ENCODE data around the gene TRMO. TPM values are rescaled to one million over a fixed set of nuclear protein-coding genes. Genes with fewer than 3 reads are reported as not detected.
A peak's percentile ranks its signal among the peaks of the same experiment; 100 is the strongest.

Gene TRMO
- total RNA-seq, 2 donors from 2014 or later: 14.5 to 17.1 TPM

DNA sequence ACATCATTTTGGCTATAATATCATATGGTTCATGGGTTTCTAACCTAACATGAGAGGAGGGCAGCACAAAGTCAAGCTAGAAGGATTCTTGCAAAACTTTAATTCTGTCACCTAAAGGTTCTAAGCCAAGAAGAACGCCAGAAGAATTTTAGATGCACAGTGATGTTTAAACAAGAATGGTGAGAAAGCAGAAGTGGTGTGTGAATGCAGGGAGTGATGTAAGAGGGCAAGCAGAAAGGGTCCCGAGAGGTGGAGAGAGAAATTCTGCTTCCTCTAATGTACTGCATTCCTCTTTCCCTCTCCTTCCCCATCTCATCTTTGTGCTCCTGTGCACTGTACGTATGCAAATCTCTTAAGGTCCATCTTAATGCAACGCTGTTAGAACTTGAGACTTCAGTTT lies 2.1 kb upstream of the TRMO start:
- intact Hi-C loops (cut with DNase I): loop anchor here (10.0 kb wide), 1 partner anchor 340 kb away; no protein-coding TSS in a partner anchor
- peaks cover 34% of the 10 kb centered on the region for H3K4me1 ChIP-seq
- no peak overlapping the region for H3K27ac ChIP-seq
- H3K36me3 ChIP-seq (replicated peaks in 1 of 2; ENCODE audit: insufficient read depth in 1 of 2, low read depth in 2 of 2): no peaks in the 10 kb centered on the region
- no peak overlapping the region for H3K4me3 ChIP-seq
- no peaks in the 10 kb centered on the region for H3K9me3 ChIP-seq
- DNase-seq (no peak), ATAC-seq (no peak)
- WGBS, 2 donors: 30 to 34% methylated on average over 4 of the region's 4 CpGs
- TF ChIP-seq, protein P1, sequence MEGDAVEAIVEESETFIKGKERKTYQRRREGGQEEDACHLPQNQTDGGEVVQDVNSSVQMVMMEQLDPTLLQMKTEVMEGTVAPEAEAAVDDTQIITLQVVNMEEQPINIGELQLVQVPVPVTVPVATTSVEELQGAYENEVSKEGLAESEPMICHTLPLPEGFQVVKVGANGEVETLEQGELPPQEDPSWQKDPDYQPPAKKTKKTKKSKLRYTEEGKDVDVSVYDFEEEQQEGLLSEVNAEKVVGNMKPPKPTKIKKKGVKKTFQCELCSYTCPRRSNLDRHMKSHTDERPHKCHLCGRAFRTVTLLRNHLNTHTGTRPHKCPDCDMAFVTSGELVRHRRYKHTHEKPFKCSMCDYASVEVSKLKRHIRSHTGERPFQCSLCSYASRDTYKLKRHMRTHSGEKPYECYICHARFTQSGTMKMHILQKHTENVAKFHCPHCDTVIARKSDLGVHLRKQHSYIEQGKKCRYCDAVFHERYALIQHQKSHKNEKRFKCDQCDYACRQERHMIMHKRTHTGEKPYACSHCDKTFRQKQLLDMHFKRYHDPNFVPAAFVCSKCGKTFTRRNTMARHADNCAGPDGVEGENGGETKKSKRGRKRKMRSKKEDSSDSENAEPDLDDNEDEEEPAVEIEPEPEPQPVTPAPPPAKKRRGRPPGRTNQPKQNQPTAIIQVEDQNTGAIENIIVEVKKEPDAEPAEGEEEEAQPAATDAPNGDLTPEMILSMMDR (IDR thresholded peaks at IDR 0.05): no peak
- TF ChIP-seq POLR2A (IDR thresholded peaks at IDR 0.05): no peak
- peaks cover 0 to 4% of the 10 kb centered on the region in 2 donors for H3K27me3 ChIP-seq

GRCh38 chr9:97923529-97924108 lies 1.3 kb upstream of the TRMO start:
- intact Hi-C loops (cut with DNase I): loop anchor here (10.0 kb wide), 1 partner anchor 341 kb away; no protein-coding TSS in a partner anchor
- no peak for TF ChIP-seq POLR2A (IDR thresholded peaks at IDR 0.05)
- TF ChIP-seq, protein P1 (IDR thresholded peaks at IDR 0.05): peak; percentile 43 to 95 (median 85)

DNA sequence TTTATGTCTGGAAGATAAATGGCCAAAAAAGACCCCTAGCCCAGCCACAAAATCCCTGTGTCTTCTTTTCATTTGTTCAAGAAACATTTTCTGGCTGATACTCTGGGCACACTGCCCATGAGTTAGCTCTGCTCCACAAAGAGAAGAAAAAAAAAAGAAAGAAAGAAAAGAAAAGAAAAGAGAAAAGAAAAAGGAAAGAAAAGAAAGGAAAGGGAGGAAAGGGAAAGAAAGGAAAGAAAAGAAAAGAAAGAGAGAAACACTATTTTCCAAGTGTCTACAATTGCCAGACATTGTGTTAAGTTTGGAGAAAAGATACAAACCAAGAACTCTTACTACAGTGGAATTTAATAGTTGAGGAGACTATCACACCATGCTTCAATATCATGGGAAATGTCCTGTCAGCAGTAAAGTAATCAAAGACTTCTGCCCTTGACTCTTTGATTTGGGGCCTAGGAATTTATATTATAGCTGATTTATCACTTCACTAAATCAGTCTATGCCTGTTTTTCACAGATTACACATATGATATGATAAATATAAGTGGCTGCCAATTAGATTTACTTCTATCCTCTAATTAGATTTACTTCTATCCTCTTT lies 3.0 kb downstream of the TRMO start:
- TF ChIP-seq POLR2A (IDR thresholded peaks at IDR 0.05): no peak
- TF ChIP-seq, protein P1 (IDR thresholded peaks at IDR 0.05): no peak
- DNase-seq: no peak
- Histone ChIP-seq H3K9me3 (no peaks in the 10 kb centered on the region), H3K36me3 (replicated peaks in 1 of 2; ENCODE audit: insufficient read depth in 1 of 2, low read depth in 2 of 2) (no peaks in the 10 kb centered on the region), H3K4me3 (no peak overlapping the region), H3K27ac (no peak overlapping the region), H3K27me3 (no peaks in the 10 kb centered on the region), H3K4me1 (peaks cover 33% of the 10 kb centered on the region)
- intact Hi-C loops (cut with DNase I): no loop called here
- no peak for ATAC-seq

More at GRCh38 chr9:97923529-97924108, 1.3 kb upstream of the TRMO start:
- H3K9me3 ChIP-seq: no peaks in the 10 kb centered on the region
- peaks cover 34% of the 10 kb centered on the region for H3K4me1 ChIP-seq
- no peak overlapping the region for H3K4me3 ChIP-seq
- H3K27ac ChIP-seq: peak overlapping the region in 2 of 4 donors; percentile 99
- ATAC-seq: peak; percentile 51
- peak; percentile 79 to 87 (median 86) for DNase-seq
- 0 to 1% methylated on average over 8 of the region's 8 CpGs for WGBS, 2 donors
- H3K27me3 ChIP-seq: peaks cover 0 to 4% of the 10 kb centered on the region in 2 donors
- no peaks in the 10 kb centered on the region for H3K36me3 ChIP-seq (replicated peaks in 1 of 2; ENCODE audit: insufficient read depth in 1 of 2, low read depth in 2 of 2)

DNA sequence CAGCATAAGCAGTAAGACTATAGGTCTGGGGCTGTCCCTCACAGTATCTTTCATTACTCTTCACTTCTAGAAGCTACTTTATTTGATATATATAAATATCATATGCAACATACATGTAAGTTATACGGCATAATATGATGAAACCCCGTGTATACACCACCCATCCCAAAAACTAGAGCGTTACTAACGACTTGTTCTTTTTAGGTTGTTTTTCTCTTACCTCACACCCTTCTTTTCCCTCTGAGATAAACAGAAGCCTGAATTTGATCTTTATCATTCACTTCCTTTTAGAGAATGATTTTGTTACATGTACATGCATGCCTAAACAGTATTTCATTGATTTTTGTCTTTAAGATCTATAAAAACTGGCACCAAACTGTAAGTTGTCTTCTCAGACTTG lies 3.7 kb downstream of the TRMO start:
- intact Hi-C loops (cut with DNase I): no loop called here
- ATAC-seq: no peak
- DNase-seq: no peak
- H3K27ac ChIP-seq: no peak overlapping the region
- no peaks in the 10 kb centered on the region for H3K9me3 ChIP-seq
- WGBS, 2 donors: 82 to 85% methylated on average over 4 of the region's 4 CpGs
- no peaks in the 10 kb centered on the region for H3K27me3 ChIP-seq
- no peak overlapping the region for H3K4me3 ChIP-seq
- H3K4me1 ChIP-seq: peaks cover 29% of the 10 kb centered on the region
- H3K36me3 ChIP-seq (replicated peaks in 1 of 2; ENCODE audit: insufficient read depth in 1 of 2, low read depth in 2 of 2): no peaks in the 10 kb centered on the region
- TF ChIP-seq POLR2A (IDR thresholded peaks at IDR 0.05): no peak
- TF ChIP-seq, protein P1 (IDR thresholded peaks at IDR 0.05): no peak

DNA sequence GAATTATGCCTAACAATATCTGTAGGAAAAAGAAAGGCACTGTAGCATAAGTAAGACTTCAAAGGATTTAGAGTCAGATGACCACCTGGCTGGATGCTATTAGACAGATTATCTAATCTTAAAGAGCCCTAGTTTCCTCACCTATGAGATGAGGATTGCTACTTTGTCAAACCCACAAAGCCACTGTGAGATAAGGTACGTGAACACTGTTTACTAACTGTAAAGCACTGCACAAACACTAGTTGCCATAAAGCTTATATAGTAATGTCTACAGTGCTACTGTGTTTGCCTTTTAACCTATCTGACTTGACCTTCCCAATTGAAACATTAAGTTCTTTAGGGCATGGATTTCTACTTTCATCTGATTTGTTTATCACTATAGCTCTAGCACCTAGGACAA lies 10.3 kb downstream of the TRMO start:
- no peak overlapping the region for H3K27ac ChIP-seq
- intact Hi-C loops (cut with DNase I): no loop called here
- WGBS, 2 donors: 63 to 79% methylated on average over 1 of the region's 1 CpG
- no peak overlapping the region for H3K4me3 ChIP-seq
- H3K36me3 ChIP-seq (replicated peaks in 1 of 2; ENCODE audit: insufficient read depth in 1 of 2, low read depth in 2 of 2): peaks cover 0 to 19% of the 10 kb centered on the region in 2 donors
- ATAC-seq: no peak
- peaks cover 8% of the 10 kb centered on the region for H3K4me1 ChIP-seq
- no peak for TF ChIP-seq POLR2A (IDR thresholded peaks at IDR 0.05)
- TF ChIP-seq, protein P1 (IDR thresholded peaks at IDR 0.05): no peak
- no peak for DNase-seq
- H3K27me3 ChIP-seq: no peaks in the 10 kb centered on the region
- no peaks in the 10 kb centered on the region for H3K9me3 ChIP-seq

Data from body of pancreas (tissue), 4 donors.